Activated naive CD4-positive, alpha-beta T cell treated with anti-CD3 and anti-CD28 coated beads, Interleukin-2, amount 50 U/mL, for 24 hours (primary cell): ENCODE data around the gene SAMD4A.

Experiments
- H3K27ac Mint-ChIP-seq: one replicate; pipeline ENCODE4 v1.8.0; 2021; ENCODE audit warnings: mild to moderate bottlenecking, mixed read lengths
- H3K27me3 Mint-ChIP-seq: one replicate; pipeline ENCODE4 v1.8.0; 2021; ENCODE audit warnings: mixed read lengths
- H3K36me3 Mint-ChIP-seq: one replicate; pipeline ENCODE4 v1.8.0; 2021; ENCODE audit warnings: mixed read lengths
- H3K4me1 Mint-ChIP-seq: one replicate; pipeline ENCODE4 v1.8.0; 2021; ENCODE audit warnings: mixed read lengths
- H3K4me3 Mint-ChIP-seq: one replicate; pipeline ENCODE4 v1.8.0; 2021; ENCODE audit warnings: mild to moderate bottlenecking, mixed read lengths
- H3K9me3 Mint-ChIP-seq: one replicate; pipeline ENCODE4 v1.8.0; 2021; ENCODE audit warnings: mixed read lengths

SAMD4A gene

DNA sequence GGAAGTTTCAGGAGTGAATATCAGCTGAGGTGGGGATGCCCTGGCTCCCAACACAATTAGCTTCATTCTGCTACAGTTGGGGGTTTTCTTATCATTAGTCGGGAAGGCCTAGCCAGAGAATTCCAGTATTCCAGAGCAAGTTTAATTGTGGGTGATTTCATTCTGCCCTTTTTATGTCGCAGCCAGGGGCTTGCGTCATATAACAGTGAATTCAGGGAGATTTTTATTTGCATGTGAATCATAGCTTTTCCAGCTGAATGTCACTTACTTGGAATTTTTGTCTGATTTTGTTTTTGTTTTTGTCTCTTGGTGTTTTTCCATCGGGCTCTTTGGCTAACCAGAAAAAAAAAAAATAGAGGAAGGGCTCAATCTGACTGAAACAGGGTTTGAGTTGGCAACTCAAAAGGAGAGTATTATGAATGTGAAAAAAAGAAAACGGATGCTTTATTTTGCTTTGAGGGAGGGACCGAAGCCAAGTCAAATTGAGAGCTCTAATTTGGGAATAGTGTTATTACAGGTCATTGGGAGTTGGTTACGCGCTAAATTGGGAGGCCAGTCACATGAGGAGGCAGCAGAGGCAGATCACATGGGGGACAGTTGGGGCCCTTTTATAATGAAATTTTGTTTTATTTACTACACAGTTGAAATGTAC is 119.4 kb downstream of the SAMD4A start:
- no peak overlapping the region for H3K27ac Mint-ChIP-seq
- peaks cover 3% of the 10 kb centered on the region for H3K27me3 Mint-ChIP-seq
- H3K36me3 Mint-ChIP-seq: no peaks in the 10 kb centered on the region
- no peak overlapping the region for H3K4me3 Mint-ChIP-seq
- no peaks in the 10 kb centered on the region for H3K9me3 Mint-ChIP-seq
- no peaks in the 10 kb centered on the region for H3K4me1 Mint-ChIP-seq

DNA sequence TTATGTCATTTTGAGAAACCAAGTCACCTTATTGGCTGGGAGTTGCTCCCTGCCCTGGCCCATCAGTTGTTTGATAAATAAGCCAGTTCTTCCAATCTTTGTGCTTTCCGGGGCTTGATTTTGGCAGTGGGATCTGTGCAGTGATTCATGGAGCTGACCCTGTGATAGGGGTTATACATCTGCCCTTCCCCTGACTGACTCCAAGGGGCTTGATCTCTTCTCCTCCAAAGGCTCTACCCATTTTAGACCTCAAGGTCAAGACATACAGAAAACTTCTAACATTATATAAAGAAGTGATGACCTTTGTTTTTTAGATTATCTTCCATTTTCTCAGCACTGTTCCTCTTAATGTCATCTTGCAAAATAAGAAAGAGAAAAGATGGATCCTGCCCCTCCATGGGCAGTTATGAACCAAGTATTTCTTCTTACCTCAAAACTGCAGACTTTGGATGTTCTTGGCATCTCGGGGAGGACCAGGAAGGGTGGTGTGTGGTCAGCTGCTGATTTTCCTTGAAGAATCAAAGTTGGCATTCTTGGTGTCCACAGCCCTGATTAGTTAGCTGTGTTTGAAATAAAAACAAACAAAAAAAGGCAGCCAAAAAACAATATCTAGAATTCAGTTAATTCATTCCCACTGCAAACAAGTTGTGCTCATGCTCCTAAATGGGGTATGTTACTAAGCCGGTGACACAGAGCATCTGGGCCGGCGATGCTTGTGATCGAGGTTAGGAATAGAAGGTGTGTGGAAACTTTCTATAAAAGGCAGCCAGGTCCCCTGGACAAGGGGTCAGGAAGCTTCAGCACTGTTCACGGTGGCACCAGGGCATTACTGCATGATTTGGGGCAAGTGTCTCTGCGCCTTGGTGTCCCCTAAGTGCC is 120.2 kb downstream of the SAMD4A start:
- Mint-ChIP-seq H3K27me3 (peaks cover 3% of the 10 kb centered on the region), H3K9me3 (no peaks in the 10 kb centered on the region), H3K4me3 (no peak overlapping the region), H3K36me3 (no peaks in the 10 kb centered on the region), H3K4me1 (no peaks in the 10 kb centered on the region), H3K27ac (no peak overlapping the region)

DNA sequence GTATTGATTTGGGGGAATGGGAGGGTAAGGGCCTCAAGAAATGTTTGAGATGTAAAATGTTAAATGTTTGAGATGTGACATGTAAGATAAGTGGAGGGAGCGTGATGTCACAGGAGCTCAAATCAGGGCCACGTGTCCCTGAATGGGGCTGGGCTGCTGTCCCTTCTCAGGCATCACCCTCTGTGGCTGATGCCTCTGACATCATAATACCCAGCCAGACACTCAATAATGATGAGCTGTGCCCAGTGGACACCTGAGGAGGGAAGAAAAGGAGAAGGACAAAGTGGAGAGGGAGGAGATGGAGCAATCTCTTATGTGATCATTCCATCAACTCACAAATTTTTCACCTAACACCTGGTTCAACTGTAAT is 120.8 kb downstream of the SAMD4A start:
- Mint-ChIP-seq H3K36me3 (no peaks in the 10 kb centered on the region), H3K4me3 (no peak overlapping the region), H3K27ac (no peak overlapping the region), H3K9me3 (no peaks in the 10 kb centered on the region), H3K27me3 (peaks cover 3% of the 10 kb centered on the region), H3K4me1 (no peaks in the 10 kb centered on the region)

- no peak overlapping the region for H3K4me3 Mint-ChIP-seq
- H3K36me3 Mint-ChIP-seq: no peaks in the 10 kb centered on the region
- no peaks in the 10 kb centered on the region for H3K9me3 Mint-ChIP-seq
- no peak overlapping the region for H3K27ac Mint-ChIP-seq
- H3K4me1 Mint-ChIP-seq: no peaks in the 10 kb centered on the region
- peaks cover 3% of the 10 kb centered on the region for H3K27me3 Mint-ChIP-seq
Observed at GRCh38 chr14:54688229-54688628, 121.3 kb downstream of the SAMD4A start.

DNA sequence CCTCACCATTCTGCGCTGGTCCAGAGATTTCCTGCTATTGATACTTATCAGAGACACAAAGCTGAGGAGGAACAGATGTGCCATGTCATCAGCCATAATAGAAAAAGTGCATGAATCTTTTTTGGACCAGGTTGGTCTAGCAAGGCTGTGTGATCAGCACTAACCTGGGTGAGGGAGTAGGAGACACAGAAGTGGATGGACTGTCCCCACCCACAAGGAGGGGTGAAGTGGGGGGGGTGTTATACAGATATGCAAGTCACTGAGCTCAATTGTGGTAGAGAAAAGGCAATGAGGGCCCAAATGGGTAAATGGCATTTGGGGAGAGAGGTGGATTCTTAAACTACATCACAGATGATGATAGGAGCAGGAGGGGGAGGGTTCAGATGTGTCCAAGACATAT is 123.0 kb downstream of the SAMD4A start:
- Mint-ChIP-seq H3K4me1 (no peaks in the 10 kb centered on the region), H3K27ac (no peak overlapping the region), H3K27me3 (peaks cover 12% of the 10 kb centered on the region), H3K4me3 (no peak overlapping the region), H3K36me3 (no peaks in the 10 kb centered on the region), H3K9me3 (no peaks in the 10 kb centered on the region)

- Mint-ChIP-seq H3K4me1 (no peaks in the 10 kb centered on the region), H3K36me3 (no peaks in the 10 kb centered on the region), H3K27ac (peak overlapping the region; percentile 68), H3K9me3 (no peaks in the 10 kb centered on the region), H3K27me3 (peaks cover 9% of the 10 kb centered on the region), H3K4me3 (no peak overlapping the region)
Observed at GRCh38 chr14:54690887-54691286, 124.0 kb downstream of the SAMD4A start.

DNA sequence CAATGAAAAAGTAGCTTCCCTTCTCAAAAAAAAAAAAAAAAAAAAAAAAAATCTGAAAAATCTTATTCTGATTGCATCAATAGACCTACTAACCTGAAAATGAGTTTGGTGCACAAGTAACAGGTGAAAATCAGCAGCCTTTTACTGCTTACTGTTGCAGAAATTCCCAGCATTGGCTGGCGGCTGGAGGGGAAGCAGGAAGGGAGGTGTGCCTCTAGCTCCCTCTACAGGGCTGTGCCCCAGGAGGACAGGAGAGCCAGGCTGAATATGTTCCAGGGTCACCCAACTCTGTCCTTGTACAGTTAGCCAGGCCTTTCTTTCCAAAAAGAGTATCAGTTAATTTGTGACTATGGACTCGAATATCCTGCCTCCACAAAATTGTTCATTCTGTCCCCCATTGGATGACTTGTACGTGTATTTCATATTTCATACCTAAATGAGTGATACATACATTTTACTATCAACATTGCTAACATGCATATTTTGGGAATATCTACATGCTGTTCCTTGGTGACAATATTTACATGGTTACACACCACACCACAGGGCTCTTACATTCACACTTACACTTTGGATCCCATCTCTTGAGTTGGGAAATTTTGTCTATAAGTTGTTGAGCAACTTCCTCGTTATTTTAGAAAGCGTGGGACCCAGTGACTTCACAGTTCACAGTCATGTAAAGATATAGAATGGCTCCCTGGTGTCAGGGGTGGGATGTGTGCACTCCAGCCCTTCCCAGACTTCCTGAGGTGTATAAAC is 124.8 kb downstream of the SAMD4A start:
- no peaks in the 10 kb centered on the region for H3K36me3 Mint-ChIP-seq
- H3K4me3 Mint-ChIP-seq: no peak overlapping the region
- no peaks in the 10 kb centered on the region for H3K4me1 Mint-ChIP-seq
- peaks cover 9% of the 10 kb centered on the region for H3K27me3 Mint-ChIP-seq
- H3K27ac Mint-ChIP-seq: no peak overlapping the region
- H3K9me3 Mint-ChIP-seq: no peaks in the 10 kb centered on the region

DNA sequence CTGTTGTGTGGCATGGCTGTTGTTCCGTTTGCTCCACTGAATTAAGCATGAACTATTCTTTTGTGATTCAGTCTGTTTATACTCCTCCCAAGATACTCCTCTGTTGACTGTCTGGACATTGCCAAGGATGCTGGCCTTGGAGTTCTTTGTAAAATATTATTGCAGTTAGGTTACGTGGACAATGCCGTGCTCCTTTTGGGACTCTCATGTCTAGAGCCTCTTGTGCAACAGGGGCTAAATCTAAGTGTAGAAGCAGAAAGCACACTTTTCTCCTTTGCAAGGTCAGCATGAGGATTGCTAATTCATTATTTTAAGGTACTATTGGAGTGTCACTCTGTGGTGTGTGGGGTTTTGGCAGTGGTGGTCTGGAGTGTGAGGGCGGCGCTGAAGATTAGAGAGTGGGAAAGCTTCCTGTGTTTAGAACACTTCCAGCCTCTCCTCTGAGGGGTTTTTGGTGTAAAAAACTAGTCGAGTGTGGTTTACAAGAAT is 125.4 kb downstream of the SAMD4A start:
- peaks cover 9% of the 10 kb centered on the region for H3K27me3 Mint-ChIP-seq
- no peaks in the 10 kb centered on the region for H3K36me3 Mint-ChIP-seq
- H3K4me3 Mint-ChIP-seq: no peak overlapping the region
- H3K9me3 Mint-ChIP-seq: no peaks in the 10 kb centered on the region
- no peaks in the 10 kb centered on the region for H3K4me1 Mint-ChIP-seq
- no peak overlapping the region for H3K27ac Mint-ChIP-seq

- Mint-ChIP-seq H3K27me3 (peaks cover 9% of the 10 kb centered on the region), H3K27ac (no peak overlapping the region), H3K36me3 (no peaks in the 10 kb centered on the region), H3K4me3 (no peak overlapping the region), H3K4me1 (no peaks in the 10 kb centered on the region), H3K9me3 (no peaks in the 10 kb centered on the region)
Observed at GRCh38 chr14:54693761-54694160, 126.8 kb downstream of the SAMD4A start.

- H3K4me1 Mint-ChIP-seq: no peaks in the 10 kb centered on the region
Observed at GRCh38 chr14:54695196-54695595, 128.3 kb downstream of the SAMD4A start.

DNA sequence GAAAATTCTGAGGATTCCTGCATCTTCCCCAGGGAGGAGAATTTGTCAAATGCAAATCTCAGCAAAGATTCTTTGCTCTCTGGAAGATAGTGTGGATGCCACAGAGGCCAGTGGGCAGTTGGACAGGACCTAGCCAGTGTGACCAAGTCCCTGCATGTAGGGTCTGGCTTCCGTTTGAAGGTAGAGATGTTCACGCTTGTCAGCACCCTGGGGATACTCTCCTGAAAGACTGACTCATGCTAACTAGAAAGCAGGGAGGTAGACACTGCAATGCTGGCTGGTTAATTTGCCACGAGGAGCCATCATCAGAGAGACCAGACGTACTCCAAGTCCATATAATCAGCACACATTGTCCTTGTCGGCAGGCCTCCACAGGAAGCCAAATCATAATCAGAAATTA is 130.1 kb downstream of the SAMD4A start:
- Mint-ChIP-seq H3K27me3 (peaks cover 12% of the 10 kb centered on the region), H3K4me3 (no peak overlapping the region), H3K4me1 (no peaks in the 10 kb centered on the region), H3K36me3 (no peaks in the 10 kb centered on the region), H3K9me3 (no peaks in the 10 kb centered on the region), H3K27ac (no peak overlapping the region)

More at GRCh38 chr14:54695196-54695595, 128.3 kb downstream of the SAMD4A start:
- Mint-ChIP-seq H3K36me3 (no peaks in the 10 kb centered on the region), H3K9me3 (no peaks in the 10 kb centered on the region), H3K4me3 (no peak overlapping the region), H3K27ac (no peak overlapping the region), H3K27me3 (peaks cover 12% of the 10 kb centered on the region)

DNA sequence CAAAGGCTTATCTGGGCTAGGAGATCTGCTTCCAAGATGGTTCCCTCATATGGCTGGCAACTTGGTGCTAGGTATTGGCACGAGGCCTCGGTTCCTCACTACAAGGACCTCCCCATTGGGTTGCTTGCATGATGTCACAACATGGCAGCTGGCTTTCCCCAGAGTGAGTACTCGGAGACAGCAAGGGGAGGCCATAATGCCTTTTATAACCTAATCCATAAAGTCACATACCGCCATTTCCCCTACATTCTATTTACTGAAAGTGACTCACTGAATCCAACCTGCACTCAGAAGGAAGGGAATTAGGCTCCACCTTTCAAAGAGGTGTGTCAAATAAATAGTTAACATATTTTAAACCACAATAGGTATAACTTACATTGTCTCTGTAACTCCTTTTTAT is 130.9 kb downstream of the SAMD4A start:
- no peaks in the 10 kb centered on the region for H3K36me3 Mint-ChIP-seq
- no peak overlapping the region for H3K4me3 Mint-ChIP-seq

DNA sequence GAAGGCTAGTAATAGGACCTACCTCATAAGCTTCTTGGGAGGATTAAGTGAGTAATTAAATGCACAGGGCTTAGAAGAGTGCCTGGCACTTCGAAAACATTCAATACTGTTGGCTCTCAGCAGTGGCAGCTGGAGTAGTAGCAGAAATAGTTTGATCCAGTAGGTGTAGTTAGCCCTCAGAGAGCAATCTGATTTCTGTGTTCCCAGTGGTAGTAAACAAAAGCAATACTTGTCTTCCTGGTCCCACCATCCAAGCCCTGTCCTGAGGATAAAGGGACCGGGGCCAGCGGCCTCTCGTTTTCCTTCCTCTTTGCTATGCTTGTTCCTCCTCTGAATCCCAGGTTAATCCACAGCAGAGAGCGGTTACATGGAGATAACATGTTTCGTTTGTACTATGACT is 131.6 kb downstream of the SAMD4A start:
- Mint-ChIP-seq H3K36me3 (no peaks in the 10 kb centered on the region), H3K4me1 (no peaks in the 10 kb centered on the region), H3K9me3 (no peaks in the 10 kb centered on the region), H3K4me3 (no peak overlapping the region), H3K27me3 (peaks cover 12% of the 10 kb centered on the region), H3K27ac (no peak overlapping the region)

More for the DNA sequence above, 130.9 kb downstream of the SAMD4A start:
- no peaks in the 10 kb centered on the region for H3K9me3 Mint-ChIP-seq
- H3K27ac Mint-ChIP-seq: no peak overlapping the region
- H3K4me1 Mint-ChIP-seq: no peaks in the 10 kb centered on the region
- H3K27me3 Mint-ChIP-seq: peaks cover 12% of the 10 kb centered on the region

DNA sequence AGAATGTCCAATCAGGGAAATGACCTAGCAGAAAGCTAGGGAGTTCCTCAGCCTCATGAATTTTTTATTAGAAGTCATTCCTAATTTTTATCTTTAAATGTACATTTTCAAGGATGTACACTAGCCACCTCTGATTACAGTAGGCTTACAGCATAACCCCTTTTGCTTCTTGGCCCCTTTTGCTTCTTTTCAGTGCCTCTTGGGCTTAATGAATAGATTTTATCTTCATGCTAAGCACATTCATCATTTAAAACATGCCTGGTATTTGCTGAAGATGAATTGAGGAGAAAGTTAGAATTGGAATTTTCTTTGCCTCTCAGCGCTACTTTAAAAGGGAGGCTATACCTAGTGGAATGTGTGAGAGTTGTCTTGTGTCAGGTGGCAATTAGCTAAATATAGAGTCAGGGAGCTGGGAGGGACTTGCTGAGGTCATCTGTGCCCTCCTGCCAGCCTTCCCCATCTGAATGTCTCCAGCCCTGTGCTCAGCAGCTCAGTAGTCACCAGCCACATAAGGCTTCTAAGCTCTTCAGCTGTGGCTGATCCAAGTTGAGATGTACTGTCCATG is 132.1 kb downstream of the SAMD4A start:
- H3K4me3 Mint-ChIP-seq: no peak overlapping the region
- no peaks in the 10 kb centered on the region for H3K9me3 Mint-ChIP-seq
- no peaks in the 10 kb centered on the region for H3K4me1 Mint-ChIP-seq
- peaks cover 7% of the 10 kb centered on the region for H3K27me3 Mint-ChIP-seq
- no peak overlapping the region for H3K27ac Mint-ChIP-seq
- no peaks in the 10 kb centered on the region for H3K36me3 Mint-ChIP-seq

DNA sequence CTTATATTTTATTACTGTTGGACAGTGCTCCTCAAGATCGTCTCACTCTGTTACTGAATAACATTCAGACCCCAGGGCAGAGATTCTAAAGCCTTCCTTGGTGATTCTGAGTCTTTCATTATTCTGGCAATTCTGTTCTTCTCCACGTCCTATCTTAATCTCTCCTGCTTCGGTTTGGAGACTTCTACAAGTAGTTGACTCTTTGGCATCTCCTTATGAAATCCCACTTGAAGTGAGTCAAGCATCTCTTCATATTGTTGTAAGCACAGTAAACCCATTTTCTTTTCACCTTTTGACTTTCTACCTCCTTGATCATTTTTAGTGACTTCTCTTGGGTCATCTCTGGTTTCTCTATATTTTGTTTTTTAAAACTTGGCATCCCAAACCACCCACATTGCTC is 132.8 kb downstream of the SAMD4A start:
- H3K4me1 Mint-ChIP-seq: no peaks in the 10 kb centered on the region
- no peak overlapping the region for H3K4me3 Mint-ChIP-seq
- H3K36me3 Mint-ChIP-seq: no peaks in the 10 kb centered on the region
- peaks cover 3% of the 10 kb centered on the region for H3K27me3 Mint-ChIP-seq
- no peak overlapping the region for H3K27ac Mint-ChIP-seq
- H3K9me3 Mint-ChIP-seq: no peaks in the 10 kb centered on the region
